ENCODE results near the gene RRP8. TPM values are rescaled to one million over a fixed set of nuclear protein-coding genes. Genes with fewer than 3 reads are reported as not detected.

The RRP8 gene
- total RNA-seq, 1 experiment from 2014 or later: 17.8 TPM

- POLR2A ChIA-PET: no interaction called here
- BruUV-seq (replicated peaks): no TSS peak
Observed at GRCh38 chr11:6587360-6587953, 16.0 kb downstream of the RRP8 start.

More at GRCh38 chr11:6587360-6587953, 16.0 kb downstream of the RRP8 start:
- Histone ChIP-seq H3K4me3 (replicated peaks in 1 of 2; ENCODE audit: low read depth in 1 of 2, low read length in 2 of 2) (no peak overlapping the region), H3K4me2 (ENCODE audit: low read length) (no peak overlapping the region), H3K4me1 (ENCODE audit: control insufficient read depth in 1 of 2, insufficient read depth in 2 of 2, low read length in 2 of 2) (no peaks in the 10 kb centered on the region), H3K27me3 (ENCODE audit: insufficient read depth, low read length) (no peaks in the 10 kb centered on the region), H3K9me2 (ENCODE audit: insufficient read depth) (no peaks in the 10 kb centered on the region), H3K36me3 (ENCODE audit: control insufficient read depth in 1 of 2, insufficient read depth in 2 of 2, low read length in 2 of 2) (peaks cover 0 to 5% of the 10 kb centered on the region in 2 experiments; a peak in 2 of 4 replicates), H2AFZ (ENCODE audit: low read depth, low read length, poor library complexity, severe bottlenecking) (no peak overlapping the region), H3K9me3 (ENCODE audit: control insufficient read depth in 1 of 2, insufficient read depth in 1 of 2, low read depth in 1 of 2, low read length in 2 of 2) (peaks cover 4 to 13% of the 10 kb centered on the region in 2 experiments; a peak in 1 of 4 replicates), H4K20me1 (ENCODE audit: insufficient read depth) (no peaks in the 10 kb centered on the region), H3K9ac (ENCODE audit: low read length) (no peak overlapping the region), H3K27ac (ENCODE audit: low read depth, low read length) (no peak overlapping the region), H3K79me2 (ENCODE audit: insufficient read depth, low read length) (0 out of 2 replicates have a peak, but pooled peaks cover 5% of the 10 kb centered on the region)
- ATAC-seq (no peak), DNase-seq (ENCODE audit: low read depth, low spot score) (no peak)
- TF ChIP-seq REST (IDR thresholded peaks at IDR 0.05; ENCODE audit: low read depth) (no peak), SIN3A (IDR thresholded peaks at IDR 0.05; ENCODE audit: low read depth) (no peak), ATF3 (IDR thresholded peaks at IDR 0.05) (no peak), ZNF274 (IDR thresholded peaks at IDR 0.05; ENCODE audit: low read depth, low read length) (no peak)
- intact Hi-C loops (cut with micrococcal nuclease): no loop called here
- ChIA-PET RAD21 (ENCODE audit: low non-redundant PET in 1 of 2, low total read pairs in 2 of 2, uncharacterized antibody in 2 of 2, unreplicated experiment in 2 of 2) (no interaction called here), CTCF (no interaction called here)

All from HCT116 (cell line).